PC-9 (cell line): Measurements from ENCODE around the gene MRPL17. TPM values are rescaled to one million over a fixed set of nuclear protein-coding genes. Genes with fewer than 3 reads are reported as not detected.

Source experiments
- BruUV-seq: library from RNA; stranded (reverse); fragments of 400-500 nt; replicated peaks from 2 replicates; lab custom pipeline; 2021; lab: Mats Ljungman, UMichigan
- CTCF ChIA-PET: fragments of 300-600 bp; sonication (Branson Sonifier 250); formaldehyde crosslinking; loops from one replicate; lab custom pipeline; 2022; ENCODE audit warnings: antibody characterized with exemption; lab: Charles Lee
- POLR2A ChIA-PET: fragments of 300-600 bp; sonication (Branson Sonifier 250); formaldehyde crosslinking; loops from one replicate; lab custom pipeline; 2022; ENCODE audit warnings: antibody characterized with exemption; ENCODE audit not compliant: unreplicated experiment; lab: Charles Lee
- DNase-seq, 2 experiments: peaks; one replicate each; pipeline versions ENCODE4 v3.0.0 to v3.0.0-alpha.2; 2015 to 2022; ENCODE audit warnings: mixed read lengths in 1 of 2
- H2AFZ ChIP-seq: fragments of 200-600 bp; sonication (generic); 2 replicates; pipeline ENCODE4 v1.8.1; 2017; ENCODE audit warnings: antibody characterized with exemption
- H3F3A ChIP-seq: fragments of 200-600 bp; sonication (generic); 2 replicates; pipeline ENCODE4 v1.8.1; 2017; ENCODE audit warnings: antibody characterized with exemption, mild to moderate bottlenecking, low read depth; ENCODE audit not compliant: insufficient read depth
- H3K27ac ChIP-seq: fragments of 200-600 bp; sonication (generic); 2 replicates; pipeline ENCODE4 v1.6.1; 2016; ENCODE audit warnings: mixed run types
- H3K27me3 ChIP-seq: fragments of 200-600 bp; sonication (generic); 2 replicates; pipeline ENCODE4 v1.6.1; 2016; ENCODE audit warnings: low read depth, mixed run types; ENCODE audit not compliant: insufficient read depth
- H3K36me3 ChIP-seq: fragments of 200-600 bp; sonication (generic); 2 replicates; pipeline ENCODE4 v1.6.1; 2016; ENCODE audit warnings: low read depth, mixed run types
- H3K4me1 ChIP-seq: fragments of 200-600 bp; sonication (generic); replicated peaks from 2 replicates; pipeline ENCODE4 v1.6.1; 2016; ENCODE audit warnings: mixed run types; ENCODE audit not compliant: insufficient read depth
- H3K4me2 ChIP-seq: fragments of 200-600 bp; sonication (generic); 2 replicates; pipeline ENCODE4 v1.6.1; 2017; ENCODE audit warnings: mixed run types
- H3K4me3 ChIP-seq: fragments of 200-600 bp; sonication (generic); 2 replicates; pipeline ENCODE4 v1.6.1; 2016; ENCODE audit warnings: mixed run types
- H3K79me2 ChIP-seq: fragments of 200-600 bp; sonication (generic); 2 replicates; pipeline ENCODE4 v1.6.1; 2017; ENCODE audit warnings: low read depth, mixed run types
- H3K9me2 ChIP-seq: fragments of 200-600 bp; sonication (generic); 2 replicates; pipeline ENCODE4 v1.8.1; 2017; ENCODE audit warnings: mild to moderate bottlenecking; ENCODE audit not compliant: insufficient read depth
- H3K9me3 ChIP-seq: fragments of 200-600 bp; sonication (generic); 2 replicates; pipeline ENCODE4 v1.8.1; 2016; ENCODE audit warnings: low read depth; ENCODE audit not compliant: insufficient read depth
- H4K20me1 ChIP-seq: fragments of 200-600 bp; sonication (generic); 2 replicates; pipeline ENCODE4 v1.8.1; 2017; ENCODE audit not compliant: insufficient read depth
- CTCF ChIP-seq: fragments of 200-600 bp; sonication (generic); conservative IDR thresholded peaks from 2 replicates; pipeline ENCODE4 v1.6.1; 2017; ENCODE audit warnings: mixed run types, antibody characterized with exemption, mild to moderate bottlenecking, moderate library complexity
- EZH2 ChIP-seq: fragments of 200-600 bp; sonication (generic); IDR thresholded peaks from 2 replicates; pipeline ENCODE4 v1.8.0; 2017; ENCODE audit warnings: antibody characterized with exemption, low read depth
- intact Hi-C: fragments of 100-400 bp; cut with micrococcal nuclease; formaldehyde crosslinking; loops from one replicate; pipeline ENCODE4 v1.10.0; 2022; ENCODE audit not compliant: unreplicated experiment
- total RNA-seq: library from RNA; stranded (reverse); gene quantifications from 2 replicates; pipeline ENCODE4 v1.2.3, GENCODE V29; 2021

Gene MRPL17
- total RNA-seq, 1 experiment from 2014 or later: 35.5 TPM

DNA sequence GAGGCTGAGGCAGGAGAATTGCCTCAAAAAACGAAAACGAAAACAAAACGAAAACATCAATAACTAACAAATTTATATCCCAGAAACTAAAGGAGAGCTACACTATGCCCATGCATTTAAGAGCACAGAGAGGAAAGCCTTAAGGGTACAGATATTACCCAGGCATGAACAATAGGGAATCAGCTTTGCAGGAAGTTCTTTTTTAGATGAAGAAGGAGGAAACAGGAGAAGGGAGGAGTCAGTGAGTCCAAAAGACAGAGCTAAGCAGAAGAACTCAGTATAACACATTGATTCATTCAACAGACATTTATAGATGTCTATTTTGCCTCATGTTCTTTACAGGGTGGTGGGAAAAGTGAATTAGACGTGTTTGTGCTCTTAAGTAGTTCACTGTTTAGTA is 8.3 kb downstream of the MRPL17 start:
- no peaks in the 10 kb centered on the region for H3K9me2 ChIP-seq

GRCh38 chr11:6674219-6674597 is 8.9 kb downstream of the MRPL17 start:
- Histone ChIP-seq H3F3A (no peaks in the 10 kb centered on the region), H3K27me3 (no peaks in the 10 kb centered on the region), H3K9me2 (no peaks in the 10 kb centered on the region), H2AFZ (no peak overlapping the region), H3K4me2 (no peak overlapping the region), H4K20me1 (no peaks in the 10 kb centered on the region), H3K9me3 (no peaks in the 10 kb centered on the region), H3K79me2 (no peaks in the 10 kb centered on the region), H3K4me1 (no peaks in the 10 kb centered on the region), H3K36me3 (no peaks in the 10 kb centered on the region), H3K4me3 (no peak overlapping the region), H3K27ac (no peak overlapping the region)
- ChIA-PET POLR2A (no interaction called here), CTCF (no interaction called here)
- BruUV-seq: no TSS peak
- no peak for DNase-seq
- TF ChIP-seq EZH2 (no peak), CTCF (no peak)
- intact Hi-C loops: no loop called here

More for the DNA sequence above, 8.3 kb downstream of the MRPL17 start:
- no peak for DNase-seq
- no peak overlapping the region for H3K27ac ChIP-seq
- CTCF ChIA-PET: no interaction called here
- no peak overlapping the region for H3K4me2 ChIP-seq
- H3F3A ChIP-seq: no peaks in the 10 kb centered on the region
- no peaks in the 10 kb centered on the region for H3K9me3 ChIP-seq
- intact Hi-C loops: no loop called here
- H4K20me1 ChIP-seq: no peaks in the 10 kb centered on the region
- POLR2A ChIA-PET: no interaction called here
- no TSS peak for BruUV-seq
- no peak overlapping the region for H3K4me3 ChIP-seq
- no peaks in the 10 kb centered on the region for H3K27me3 ChIP-seq
- no peaks in the 10 kb centered on the region for H3K79me2 ChIP-seq
- TF ChIP-seq CTCF (no peak), EZH2 (no peak)
- no peaks in the 10 kb centered on the region for H3K36me3 ChIP-seq
- H3K4me1 ChIP-seq: no peaks in the 10 kb centered on the region
- no peak overlapping the region for H2AFZ ChIP-seq

DNA sequence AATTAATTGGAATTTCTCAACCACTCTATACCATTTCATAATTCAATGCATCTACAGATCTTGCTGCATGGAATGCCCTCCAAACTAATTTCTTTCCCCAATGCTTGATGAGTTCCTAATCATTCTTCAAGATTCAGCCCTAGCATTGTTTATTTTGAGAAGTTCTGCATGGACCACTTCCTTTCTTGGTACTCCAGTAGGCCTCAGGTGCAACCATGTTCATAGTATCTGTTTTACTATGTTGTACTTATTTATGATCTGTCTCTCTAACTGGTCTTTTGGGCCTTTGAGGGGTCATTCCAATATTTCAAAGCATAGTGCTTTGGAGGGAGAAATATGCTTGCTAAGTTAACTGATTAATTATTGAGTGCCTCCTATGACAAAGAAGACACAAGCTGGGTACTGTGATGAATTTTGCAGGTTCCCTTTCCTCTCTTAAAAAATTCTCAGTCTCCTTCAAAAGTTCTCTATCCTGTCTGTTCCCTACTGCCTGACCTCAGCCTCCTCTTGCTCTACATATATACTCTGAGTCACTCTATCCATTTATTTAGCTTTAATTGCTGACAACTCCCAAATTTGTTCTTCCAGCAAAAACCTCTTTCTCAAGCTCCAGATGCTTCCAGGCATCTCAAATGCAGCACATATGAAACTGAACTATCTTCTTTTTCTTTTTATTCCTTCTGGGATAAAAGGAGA is 9.5 kb downstream of the MRPL17 start:
- Histone ChIP-seq H3K27ac (no peak overlapping the region), H3K27me3 (no peaks in the 10 kb centered on the region), H3K36me3 (no peaks in the 10 kb centered on the region), H3K9me2 (no peaks in the 10 kb centered on the region), H3K4me2 (no peak overlapping the region), H3K79me2 (no peaks in the 10 kb centered on the region), H4K20me1 (no peaks in the 10 kb centered on the region), H3K4me3 (no peak overlapping the region), H3K4me1 (no peaks in the 10 kb centered on the region), H2AFZ (no peak overlapping the region), H3F3A (no peaks in the 10 kb centered on the region), H3K9me3 (no peaks in the 10 kb centered on the region)
- ChIA-PET POLR2A (no interaction called here), CTCF (no interaction called here)
- no TSS peak for BruUV-seq
- intact Hi-C loops: no loop called here
- TF ChIP-seq CTCF (no peak), EZH2 (no peak)
- no peak for DNase-seq
